ENCODE data around the gene SYMPK.

GRCh38 chr19:45862564-45863334 is at the start of gene SYMPK:
- TF ChIP-seq CTCF (IDR thresholded peaks at IDR 0.05; ENCODE audit: insufficient read depth, low read depth, low read length) (no peak), EZH2 (IDR thresholded peaks at IDR 0.05; ENCODE audit: insufficient read depth, low read length) (no peak)
